ENCODE results near the gene LLPH. TPM values are rescaled to one million over a fixed set of nuclear protein-coding genes. Genes with fewer than 3 reads are reported as not detected.
"Not testable (repeated sequence)": the region's sequence is repeated elsewhere in the genome, so short reads cannot be mapped to it uniquely, and the experiment has no call there.

The LLPH gene
- 8.4 TPM for total RNA-seq

DNA sequence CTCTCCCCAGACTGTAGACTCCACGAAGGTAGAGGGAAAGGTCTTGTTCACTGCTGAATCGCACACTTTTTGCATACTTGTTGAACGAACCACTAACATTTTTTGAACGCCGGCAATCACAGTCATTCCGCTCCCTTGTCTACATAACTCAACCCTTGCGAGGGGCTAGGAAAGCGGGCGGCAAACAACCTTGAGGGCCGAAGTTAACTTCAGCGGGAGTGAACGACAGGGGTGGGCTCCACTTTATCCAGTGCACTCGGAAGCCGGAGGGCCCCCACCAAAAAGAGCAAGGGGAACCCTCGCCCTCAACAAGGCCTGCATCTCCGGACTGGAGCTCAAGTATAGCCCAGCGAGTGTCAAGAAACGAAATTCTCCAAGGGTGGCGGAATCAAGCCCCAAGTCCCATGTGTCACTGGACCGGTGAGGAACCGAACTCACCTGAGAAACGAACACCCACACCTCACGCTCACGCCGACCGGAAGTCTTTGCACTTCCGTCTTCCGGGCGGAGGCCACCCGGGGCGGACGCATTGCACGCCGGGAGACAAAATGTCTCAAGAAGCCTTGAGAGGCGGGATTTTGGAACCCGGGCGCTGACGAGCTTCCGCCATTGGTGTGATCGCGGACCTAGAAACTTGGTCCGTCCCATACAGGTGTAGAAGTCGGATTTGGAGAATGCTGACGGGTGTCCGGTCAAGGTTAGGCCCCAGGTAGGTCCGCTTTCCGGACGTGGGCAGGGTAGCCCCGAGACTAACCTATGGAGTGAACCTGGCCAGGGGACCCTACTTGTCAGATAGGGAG lies at the start of gene LLPH:
LLPH (minus strand) TSS at position 484 of the 800 bp plus-strand sequence. CDS start 1,644 bp downstream, outside the sequence.
- DNase-seq (ENCODE audit: low spot score) = peak; percentile 91
- peak; percentile 98 for ATAC-seq

DNA sequence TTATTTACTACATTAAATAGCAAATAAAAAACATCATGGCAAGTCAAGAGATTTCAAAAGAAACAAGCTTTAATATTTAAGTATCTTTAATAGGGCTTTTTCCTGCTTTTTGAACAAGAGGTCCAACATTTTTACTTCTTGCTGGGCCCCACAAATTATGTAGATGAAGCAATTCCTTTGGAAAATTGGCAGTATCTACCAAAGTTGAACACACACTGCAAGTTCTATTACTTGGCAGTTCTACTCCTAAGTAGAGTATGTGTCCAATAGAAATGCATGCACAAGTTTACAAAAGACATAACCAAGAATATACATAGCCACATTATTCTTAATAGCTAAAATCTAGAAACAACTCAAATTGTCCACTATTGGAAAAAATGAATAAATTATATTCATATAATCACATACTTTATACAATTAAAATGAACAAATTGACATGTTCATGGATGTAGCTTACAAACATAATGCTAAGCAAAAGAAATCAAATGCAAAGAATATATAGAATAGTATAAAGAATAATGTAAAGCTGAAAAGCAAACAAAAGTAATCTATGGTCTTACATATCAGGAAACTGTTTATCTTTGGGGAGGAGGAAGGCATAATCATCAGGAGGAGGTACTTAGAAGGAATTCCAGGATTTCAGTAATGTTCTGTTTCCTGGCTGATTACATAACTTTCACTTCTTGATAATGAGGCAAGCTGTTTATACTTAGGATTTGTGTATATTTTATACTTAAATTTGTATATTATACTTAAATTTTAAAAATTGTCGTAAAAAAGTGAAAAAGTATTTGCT lies 45.8 kb upstream of the LLPH start:
- DNase-seq (ENCODE audit: low spot score) (no peak), ATAC-seq (no peak)

DNA sequence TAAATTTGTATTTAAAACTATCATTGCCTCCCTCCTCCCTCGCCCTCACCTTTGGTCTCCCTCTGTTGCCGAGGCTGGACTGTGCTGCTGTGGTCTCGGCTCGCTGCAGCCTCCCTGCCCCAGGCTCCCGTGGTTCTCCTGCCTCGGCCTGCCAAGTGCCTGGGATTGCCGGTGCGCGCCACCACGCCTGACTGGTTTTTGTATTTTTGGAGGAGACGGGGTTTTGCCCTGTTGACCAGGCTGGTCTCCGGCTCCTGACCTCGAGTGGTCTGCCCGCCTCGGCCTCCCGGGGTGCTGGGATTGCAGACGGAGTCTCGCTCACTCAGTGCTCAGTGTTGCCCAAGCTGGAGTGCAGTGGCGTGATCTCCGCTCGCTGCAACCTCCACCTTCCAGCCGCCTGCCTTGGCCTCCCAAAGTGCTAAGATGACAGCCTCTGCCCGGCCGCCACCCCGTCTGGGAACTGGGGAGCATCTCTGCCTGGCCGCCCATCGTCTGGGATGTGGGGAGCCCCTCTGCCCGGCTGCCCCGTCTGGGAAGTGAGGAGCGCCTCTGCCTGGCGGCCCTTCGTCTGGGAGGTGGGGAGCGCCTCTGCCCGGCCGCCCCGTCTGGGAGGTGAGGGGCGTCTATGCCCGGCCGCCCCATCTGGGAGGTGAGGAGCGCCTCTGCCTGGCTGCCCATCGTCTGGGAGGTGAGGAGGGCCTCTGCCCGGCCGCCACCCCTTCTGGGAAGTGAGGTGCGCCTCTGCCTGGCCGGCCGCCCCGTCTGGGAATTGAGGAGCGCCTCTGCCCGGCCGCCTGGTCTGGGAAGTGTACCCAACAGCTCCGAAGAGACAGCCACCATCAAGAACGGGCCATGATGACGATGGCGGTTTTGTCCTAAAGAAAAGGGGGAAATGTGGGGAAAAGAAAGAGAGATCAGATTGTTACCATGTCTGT lies 44.1 kb upstream of the LLPH start:
- not testable (repeated sequence) for ATAC-seq; DNase-seq (ENCODE audit: low spot score)

DNA sequence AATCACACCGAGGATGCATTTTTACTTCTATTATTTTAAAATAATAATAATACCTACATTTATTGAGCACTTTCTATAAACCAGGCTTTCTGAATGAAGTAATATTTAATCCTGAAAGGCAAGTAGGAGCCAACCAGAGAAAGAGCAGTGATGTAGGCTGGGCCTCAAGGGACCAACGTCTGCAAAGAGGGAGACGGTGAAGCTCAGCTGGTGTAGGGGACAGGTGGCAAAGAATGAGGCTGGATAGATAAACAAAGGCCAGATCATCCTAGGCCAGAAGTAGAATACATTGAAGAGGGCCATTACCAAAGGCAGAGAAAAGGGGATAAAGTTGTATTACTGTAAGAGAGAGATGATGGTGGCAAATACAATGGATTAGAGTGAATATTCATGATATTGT lies 40.1 kb upstream of the LLPH start:
- no peak for DNase-seq (ENCODE audit: low spot score)
- ATAC-seq = no peak

DNA sequence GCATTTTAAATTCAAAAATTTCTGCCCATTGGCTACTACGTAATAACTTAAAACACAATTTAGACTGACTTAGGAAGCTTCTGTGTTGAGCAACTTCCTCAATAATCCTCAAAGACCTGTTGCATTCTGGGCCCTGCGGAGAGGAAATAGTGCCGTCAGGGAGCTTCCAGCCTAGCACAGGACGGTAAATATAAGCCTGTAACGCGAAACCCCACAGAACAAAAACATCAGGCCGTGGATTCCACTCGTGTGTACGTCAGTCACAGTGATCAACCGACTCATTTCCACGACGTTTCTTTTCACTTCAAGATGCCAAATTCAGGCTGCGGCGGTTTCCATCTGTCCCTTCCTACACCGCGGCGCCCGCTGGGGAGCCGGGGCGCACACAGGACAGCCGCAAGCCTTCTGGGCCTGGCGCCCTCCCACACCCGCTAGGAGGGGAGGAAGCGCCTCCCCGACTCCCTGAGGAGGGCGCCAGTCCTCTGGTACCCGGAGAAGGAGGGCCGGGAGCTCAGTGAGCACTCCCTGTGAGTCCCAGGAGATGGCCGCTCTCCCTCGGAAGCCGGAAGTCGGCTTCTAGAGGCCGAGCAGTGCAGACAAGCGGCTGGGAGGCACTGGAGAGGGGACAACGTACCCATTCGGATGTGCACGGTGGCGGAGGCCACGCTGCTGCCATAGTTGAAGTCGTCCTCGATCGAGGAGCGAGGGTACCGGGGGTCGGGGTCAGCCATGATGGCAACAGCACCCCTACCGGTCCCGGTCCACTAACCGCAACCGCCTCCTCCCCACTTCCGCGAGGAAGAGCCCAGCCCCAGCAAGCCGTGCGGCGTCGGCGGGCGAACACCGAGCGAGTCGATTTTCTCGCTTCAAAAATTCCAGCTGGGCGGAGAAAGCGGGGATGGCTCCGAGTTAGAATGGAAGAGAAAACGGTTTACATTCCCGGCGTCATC lies 38.9 kb upstream of the LLPH start, which contains the start of gene TMBIM4:
TMBIM4 (minus strand) TSS at position 776 of the 950 bp plus-strand sequence; CDS start at position 731, 45 bp downstream.
- ATAC-seq (peak; percentile 97), DNase-seq (ENCODE audit: low spot score) (peak; percentile 88)

DNA sequence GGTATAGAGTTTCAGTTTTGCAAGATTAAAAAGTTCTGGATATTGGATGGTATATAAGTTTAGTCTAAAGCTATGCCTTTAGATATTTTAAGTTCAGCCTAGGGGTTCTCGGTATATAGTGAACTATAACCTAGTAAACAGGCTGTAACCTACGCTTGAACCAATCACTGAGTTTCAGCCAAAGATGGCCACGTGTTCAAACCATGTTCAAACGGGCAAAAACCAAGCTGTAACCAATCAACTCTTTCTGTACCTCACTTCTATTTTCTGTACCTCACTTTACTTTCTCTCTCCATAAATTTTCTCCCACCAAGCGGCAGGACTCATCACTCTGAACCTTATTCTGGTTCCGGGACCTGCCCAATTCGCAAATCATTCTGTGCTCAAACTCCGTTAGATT lies 37.9 kb upstream of the LLPH start:
- ATAC-seq (no peak), DNase-seq (ENCODE audit: low spot score) (no peak)

DNA sequence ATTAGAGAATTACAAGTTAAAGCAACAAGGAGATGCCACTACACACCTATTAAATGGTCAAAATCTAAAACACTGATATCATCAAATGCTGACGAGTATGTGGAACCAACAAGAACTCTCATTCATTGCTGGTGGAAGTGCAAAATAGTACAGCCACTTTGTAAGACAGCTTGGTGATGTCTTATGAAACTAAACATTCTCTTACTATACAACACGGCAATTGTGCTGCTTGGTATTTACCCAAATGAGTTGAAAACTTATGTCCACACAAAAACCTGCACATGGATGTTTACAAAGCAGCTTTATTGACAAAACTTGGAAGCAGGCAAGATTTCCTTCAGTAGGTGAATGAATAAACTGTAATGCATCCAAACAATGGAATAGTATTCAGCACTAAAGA lies 36.0 kb upstream of the LLPH start:
- ATAC-seq = no peak
- DNase-seq (ENCODE audit: low spot score) = no peak

- DNase-seq (ENCODE audit: low spot score) = no peak
- no peak for ATAC-seq
Measured at GRCh38 chr12:66165141-66165540, 34.6 kb upstream of the LLPH start.

DNA sequence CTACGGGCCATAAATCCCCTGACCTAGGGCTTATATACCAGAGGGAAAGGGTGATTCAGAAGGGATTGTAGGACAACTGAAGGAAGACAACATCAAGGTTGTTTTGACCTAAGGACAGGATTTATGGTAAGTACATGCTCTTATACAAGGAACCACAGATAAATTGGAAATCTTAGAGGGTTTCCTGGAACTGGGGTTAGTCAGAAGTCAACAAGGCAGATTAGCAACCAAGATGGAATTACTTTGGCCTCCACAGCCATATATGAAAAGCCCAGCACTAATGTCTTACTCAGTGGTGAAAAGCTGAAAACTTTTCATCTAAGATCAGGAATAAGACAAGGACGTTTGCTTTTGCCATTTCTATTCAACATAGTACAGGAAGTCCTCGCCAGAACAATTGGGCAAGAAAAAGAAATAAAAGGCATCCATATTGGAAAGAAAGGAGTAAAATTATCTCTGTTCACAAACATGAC lies 33.8 kb upstream of the LLPH start:
- no peak for DNase-seq (ENCODE audit: low spot score)
- ATAC-seq = no peak

DNA sequence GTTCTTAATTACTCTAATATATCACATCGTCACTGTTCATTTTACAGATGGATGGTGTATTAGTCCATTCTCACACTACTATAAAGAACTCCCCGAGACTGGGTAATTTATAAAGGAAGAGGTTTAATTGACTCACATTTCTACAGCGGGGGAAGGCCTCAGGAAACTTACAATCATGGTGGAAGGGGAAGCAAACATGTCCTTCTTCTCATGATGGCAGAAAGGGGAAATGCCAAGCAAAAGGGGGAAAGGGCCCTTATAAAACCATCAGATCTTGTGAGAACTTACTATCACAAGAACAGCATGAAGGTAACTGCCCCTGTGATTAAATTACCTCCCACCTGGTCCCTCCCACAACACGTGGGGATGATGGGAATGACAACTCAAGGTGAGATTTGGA lies 32.7 kb upstream of the LLPH start:
- ATAC-seq (no peak), DNase-seq (ENCODE audit: low spot score) (no peak)

DNA sequence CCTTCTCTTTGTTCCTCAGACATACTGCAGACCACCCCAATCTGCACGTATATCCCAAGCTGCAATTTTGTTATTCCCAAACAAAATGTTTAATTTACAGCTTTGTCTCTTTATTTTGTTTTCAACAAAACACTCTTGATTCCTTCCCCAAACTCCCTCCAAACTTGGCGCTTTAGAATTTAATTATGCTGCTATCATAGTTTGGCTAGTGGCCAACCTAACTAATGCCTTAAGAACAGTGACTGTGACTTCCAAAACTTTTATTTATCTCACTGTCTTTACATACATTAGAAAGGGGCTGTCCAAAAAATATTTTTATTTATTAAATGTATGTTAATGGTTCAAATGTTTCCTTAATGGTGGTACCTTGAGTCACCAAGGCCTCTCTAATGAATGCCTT lies 32.2 kb upstream of the LLPH start:
- DNase-seq (ENCODE audit: low spot score) = no peak
- ATAC-seq = no peak

DNA sequence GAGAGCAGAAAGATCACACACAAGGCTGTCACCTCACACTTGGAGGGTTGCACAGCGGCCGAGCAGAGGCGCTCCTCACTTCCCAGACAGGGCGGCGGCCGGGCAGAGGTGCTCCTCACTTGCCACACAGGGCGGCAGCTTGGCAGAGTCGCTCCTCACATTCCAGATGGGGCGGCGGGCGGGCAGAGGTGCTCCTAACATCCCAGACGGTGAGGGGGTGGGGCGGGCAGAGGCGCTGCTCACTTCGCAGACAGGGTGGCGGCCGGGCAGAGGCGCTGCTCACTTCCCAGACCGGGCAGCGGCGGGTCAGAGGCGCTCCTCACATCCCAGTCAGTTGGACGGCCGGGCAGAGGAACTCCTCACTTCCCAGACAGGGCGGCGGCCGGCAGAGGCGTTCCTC lies 30.2 kb upstream of the LLPH start:
- DNase-seq (ENCODE audit: low spot score) = no peak
- no peak for ATAC-seq

GRCh38 chr12:66159123-66159522 lies 28.6 kb upstream of the LLPH start:
- DNase-seq (ENCODE audit: low spot score) (no peak), ATAC-seq (no peak)

DNA sequence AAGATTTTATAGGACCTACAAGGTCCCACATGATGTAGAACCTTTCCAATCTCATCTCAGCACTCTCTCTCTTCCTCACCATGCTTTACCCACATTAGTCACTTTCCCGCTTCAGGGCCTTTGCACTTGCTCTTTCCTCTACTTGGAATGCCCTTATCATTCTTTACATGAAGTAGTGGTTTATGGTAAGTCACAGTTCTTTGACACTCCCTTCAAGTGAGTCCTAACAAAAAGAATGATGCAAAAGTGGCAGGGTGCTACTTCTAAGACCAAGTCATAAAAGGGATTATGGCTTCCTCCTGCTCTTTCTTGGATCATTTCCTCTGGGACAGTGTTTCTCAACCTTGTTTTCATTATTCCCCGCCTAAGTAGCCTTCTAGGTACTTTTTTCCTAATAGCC lies 26.1 kb upstream of the LLPH start:
- DNase-seq (ENCODE audit: low spot score) = no peak
- ATAC-seq = no peak

- DNase-seq (ENCODE audit: low spot score) (no peak), ATAC-seq (no peak)
Measured at GRCh38 chr12:66154776-66155175, 24.2 kb upstream of the LLPH start.

DNA sequence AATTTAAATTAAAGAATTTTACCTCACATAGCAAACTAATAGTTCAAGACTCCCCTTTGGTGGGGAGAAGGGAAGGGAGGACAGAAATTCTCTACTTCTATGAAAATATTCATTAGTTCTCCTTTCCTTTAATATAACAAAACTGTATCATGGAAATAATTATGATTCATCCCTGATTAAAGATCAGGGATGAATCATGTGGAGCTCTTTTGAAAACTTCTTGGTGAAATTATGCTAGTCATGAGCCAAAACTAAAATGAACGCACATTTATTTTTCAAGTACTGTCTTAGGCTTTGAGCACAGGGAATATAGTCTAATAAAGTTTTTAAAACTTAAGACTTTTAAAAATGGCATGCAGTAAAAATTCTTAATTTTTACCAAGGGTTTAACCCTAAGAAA lies 22.2 kb upstream of the LLPH start:
- ATAC-seq (no peak), DNase-seq (ENCODE audit: low spot score) (no peak)

GRCh38 chr12:66149702-66150398 lies 19.3 kb upstream of the LLPH start:
- ATAC-seq (peak; percentile 39), DNase-seq (ENCODE audit: low spot score) (no peak)

DNA sequence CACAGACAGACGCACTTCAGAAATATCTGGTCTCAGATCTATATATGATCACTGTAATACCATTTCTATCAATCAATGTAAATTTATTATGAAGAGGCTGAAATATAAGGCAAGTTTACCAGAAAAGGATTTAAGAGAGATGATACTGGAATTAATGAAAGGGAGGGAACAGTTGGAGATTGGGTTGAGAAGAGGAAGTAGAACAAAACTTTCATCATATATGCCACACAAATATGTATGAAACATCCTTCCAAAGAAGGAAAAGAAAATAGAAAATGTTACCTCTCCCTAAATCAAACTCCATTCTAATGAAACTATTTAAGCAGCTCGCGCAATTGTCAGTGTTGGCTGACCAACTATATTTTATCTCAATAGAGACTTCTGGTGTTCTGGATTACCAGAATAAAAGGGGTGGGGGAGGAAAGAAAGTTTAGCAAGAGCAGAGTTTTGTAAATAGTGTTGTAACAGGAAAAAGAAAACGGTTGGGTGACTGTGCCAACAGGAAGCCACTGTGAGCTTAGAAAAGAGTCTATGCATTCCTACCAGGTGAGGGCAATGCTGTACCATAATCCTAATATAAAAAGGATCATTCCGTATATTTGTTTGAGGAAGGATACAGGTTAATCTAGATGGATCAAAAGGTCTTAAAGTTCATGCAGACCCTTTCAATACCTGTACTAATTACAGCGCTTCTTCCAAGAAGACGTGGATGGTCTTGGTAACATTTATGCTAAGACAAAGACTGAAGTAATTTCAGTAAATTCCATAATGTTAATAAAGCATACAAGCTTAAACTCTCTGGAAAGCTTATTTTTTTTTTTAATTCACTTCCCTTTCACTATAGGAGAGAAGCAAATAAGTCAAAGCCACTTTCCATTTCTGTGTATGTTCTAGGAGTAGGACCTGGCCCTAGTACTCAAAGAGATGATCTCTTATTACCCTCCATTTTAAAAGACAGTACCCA lies 14.5 kb upstream of the LLPH start:
- peak; percentile 66 for DNase-seq (ENCODE audit: low spot score)
- ATAC-seq = peak; percentile 99

Measured in left lobe of liver (tissue), 2 donors.